Inflammatory macrophage treated with lipopolysaccharide for 4 hours (primary cell): Measurements from ENCODE around the gene C2.
"Not testable (repeated sequence)": the region's sequence is repeated elsewhere in the genome, so short reads cannot be mapped to it uniquely, and the experiment has no call there.

Source experiments
- DNase-seq: peaks from one replicate; pipeline ENCODE4 v3.0.0-alpha.2; 2020

The C2 gene

DNA sequence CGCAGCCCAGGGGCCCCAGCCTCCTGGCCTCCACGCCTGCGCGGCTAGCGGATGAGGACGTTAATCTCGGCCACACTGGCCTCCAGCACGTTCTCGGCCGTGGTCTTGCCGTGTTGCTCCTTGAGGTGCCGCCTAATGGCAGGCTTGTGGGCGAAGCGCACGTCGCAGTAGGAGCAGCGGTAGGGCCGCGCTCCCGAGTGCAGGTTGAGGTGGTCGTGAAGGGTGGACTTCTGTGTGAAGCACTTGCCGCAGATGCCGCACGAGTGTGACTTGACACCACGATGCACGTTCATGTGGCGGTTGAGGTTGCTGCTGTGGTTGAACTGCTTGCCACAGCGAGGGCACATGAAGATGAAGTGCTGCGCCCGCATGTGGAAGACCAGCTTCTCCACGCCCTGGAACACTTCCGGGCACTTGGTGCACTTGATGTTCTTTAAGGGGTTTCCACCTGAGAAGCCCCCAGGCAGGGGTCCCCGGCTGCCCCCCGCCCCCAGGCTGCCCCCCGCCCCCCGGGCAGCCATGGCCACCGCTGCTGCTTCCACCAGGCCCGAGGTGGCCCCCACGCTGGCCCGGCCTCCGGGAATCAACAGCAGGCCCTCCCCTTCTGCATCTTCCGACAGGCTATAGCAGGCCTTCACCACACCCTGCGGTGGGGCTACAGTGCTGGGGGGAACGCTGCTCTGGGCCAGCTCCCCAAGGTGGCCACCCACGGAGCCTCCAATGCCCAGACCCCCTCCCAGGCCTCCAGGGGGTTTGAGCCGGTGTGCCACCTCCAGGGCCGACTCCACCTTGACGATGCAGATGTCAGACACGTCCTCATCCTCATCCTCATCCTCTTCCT is 27.4 kb upstream of the C2 start:
- no peak for DNase-seq

DNA sequence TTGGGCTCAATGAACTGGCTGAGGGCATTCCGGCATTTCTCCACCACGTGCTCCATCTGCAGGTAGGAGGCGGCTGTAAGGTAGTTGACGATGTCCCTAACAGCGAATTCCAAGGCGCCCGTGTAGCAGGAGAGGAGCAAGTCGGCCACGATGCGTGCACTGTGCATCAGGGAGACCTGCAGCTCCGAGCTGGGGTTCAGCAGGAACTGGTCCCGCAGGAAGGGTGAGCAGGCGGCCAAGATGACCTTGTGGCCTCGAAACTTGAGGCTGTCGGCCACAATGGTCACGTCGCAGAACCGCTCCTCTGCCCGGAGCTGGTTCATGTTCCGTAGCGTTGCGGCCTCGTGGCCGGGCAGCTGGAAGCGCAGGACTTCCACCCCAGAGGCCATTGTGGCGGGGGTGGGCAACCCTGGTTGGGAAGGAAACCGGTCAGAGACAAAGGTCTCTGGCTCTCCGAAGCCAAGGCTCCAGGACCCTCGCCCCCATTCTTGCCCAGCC is 26.6 kb upstream of the C2 start:
- no peak for DNase-seq

GRCh38 chr6:31901415-31901952 is 26.0 kb upstream of the C2 start:
- no peak for DNase-seq

GRCh38 chr6:31901953-31902643 is 25.4 kb upstream of the C2 start, which contains the start of gene ZBTB12:
ZBTB12 (minus strand) TSS chr6:31902086; CDS start chr6:31901305, 781 bp downstream.
- peak; percentile 46 for DNase-seq

DNA sequence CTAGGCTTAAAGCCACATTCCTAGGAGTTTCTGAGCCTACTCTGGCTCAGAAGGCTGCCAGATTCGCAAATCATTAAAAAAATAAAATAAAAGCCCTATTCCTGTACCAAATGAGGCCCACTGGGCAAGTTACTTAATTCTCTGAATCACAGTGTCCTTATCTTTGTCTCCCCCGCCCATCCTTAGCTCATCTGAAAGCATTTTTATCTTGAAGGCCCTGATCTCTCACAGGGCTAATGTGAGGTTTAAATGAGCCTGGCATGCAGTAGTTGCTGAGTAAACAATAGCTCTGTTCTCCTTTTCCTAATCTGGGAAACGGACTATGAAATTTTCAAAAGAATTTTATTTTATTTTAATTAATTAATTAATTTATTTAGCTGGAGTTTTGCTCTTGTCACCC is 23.6 kb upstream of the C2 start:
- no peak for DNase-seq

GRCh38 chr6:31905041-31905440 is 22.5 kb upstream of the C2 start:
- no peak for DNase-seq

DNA sequence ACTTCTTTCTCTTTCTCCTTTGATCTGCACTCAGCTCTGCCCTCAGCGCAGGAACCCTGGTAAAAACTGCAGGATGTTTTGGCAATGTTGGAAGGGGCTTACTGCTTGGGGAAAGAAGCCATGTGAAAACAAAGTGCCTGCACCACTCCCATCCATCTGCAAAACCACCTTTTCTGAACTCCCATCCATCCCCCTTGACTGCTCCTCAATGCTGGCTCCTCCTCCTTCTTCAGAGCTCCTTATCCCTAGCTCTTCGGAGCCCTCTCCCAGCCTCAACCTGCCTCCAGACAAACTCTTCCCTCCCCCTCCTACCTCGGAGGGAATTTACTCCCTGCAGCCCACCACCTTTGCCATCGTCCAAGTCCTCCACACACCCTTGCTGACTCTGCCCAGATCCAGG is 21.4 kb upstream of the C2 start:
- DNase-seq, result no peak

DNA sequence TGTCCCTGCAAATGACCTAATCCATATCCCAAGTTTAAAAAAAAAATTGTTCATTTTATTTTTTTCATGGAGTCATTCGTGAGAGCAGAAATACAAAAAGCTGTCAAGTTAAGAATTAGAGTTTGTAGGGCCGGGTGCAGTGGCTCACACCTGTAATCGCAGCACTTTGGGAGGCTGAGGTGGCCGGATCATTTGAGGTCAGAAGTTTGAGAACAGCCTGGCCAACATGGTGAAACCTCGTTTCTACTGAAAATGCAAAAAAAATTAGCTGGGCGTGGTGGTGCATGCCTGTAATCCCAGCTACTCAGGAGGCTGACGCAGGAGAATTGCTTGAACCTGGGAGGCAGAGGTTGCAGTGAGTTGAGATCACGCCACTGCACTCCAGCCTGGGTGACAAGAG is 20.8 kb upstream of the C2 start:
- DNase-seq, result not testable (repeated sequence)

DNA sequence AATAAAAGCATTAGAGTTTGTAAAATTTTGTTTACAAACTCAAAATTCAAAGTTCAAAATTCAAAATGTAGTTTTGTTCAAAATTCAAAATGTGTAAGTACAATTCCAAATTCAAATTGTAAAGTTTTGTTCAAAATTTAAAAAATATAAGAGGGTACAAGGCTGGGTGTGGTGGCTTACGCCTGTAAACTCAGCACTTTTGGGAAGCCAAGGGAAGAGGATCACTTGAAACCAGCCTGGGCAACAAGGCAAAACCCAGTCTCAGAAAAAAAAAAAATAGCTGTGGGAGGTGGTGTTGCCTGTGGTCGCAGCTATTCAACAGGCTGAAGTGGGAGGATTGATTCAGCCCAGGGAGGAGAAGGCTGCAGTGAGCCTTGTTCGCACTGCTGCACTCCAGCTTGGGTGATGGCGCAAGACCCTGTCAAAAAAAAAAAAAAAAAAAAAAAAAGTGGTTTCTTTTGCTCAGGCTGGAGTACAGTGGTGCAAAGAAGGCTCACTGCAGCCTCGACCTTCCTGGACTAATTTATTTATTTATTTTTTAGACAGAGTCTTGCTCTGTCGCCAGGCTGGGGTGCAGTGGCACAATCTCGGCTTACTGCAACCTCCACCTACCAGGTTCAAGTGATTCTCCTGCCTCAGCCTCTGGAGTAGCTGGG is 20.2 kb upstream of the C2 start:
- DNase-seq, result peak; percentile 91

GRCh38 chr6:31908255-31908654 is 19.3 kb upstream of the C2 start:
- not testable (repeated sequence) for DNase-seq

DNA sequence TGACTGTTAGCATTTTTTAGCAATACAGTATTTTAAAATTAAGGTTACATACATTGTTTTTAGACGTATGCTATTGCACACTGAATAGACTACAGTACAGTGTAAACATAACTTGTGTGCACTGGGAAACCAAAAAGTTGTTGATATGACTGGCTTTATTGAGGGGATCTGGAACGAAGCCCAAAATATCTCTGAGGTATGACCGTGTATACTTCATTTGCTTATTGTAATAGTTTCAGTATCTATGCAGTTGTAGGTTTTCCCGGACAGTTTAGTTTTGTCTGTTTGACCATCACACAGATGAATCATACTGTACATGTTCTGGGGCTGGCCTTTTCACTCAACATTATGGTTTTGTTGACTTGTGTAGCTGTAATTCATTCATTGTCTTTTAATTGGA is 18.7 kb upstream of the C2 start:
- peak; percentile 87 for DNase-seq

GRCh38 chr6:31909298-31909697 is 18.2 kb upstream of the C2 start:
- DNase-seq, result not testable (repeated sequence)

DNA sequence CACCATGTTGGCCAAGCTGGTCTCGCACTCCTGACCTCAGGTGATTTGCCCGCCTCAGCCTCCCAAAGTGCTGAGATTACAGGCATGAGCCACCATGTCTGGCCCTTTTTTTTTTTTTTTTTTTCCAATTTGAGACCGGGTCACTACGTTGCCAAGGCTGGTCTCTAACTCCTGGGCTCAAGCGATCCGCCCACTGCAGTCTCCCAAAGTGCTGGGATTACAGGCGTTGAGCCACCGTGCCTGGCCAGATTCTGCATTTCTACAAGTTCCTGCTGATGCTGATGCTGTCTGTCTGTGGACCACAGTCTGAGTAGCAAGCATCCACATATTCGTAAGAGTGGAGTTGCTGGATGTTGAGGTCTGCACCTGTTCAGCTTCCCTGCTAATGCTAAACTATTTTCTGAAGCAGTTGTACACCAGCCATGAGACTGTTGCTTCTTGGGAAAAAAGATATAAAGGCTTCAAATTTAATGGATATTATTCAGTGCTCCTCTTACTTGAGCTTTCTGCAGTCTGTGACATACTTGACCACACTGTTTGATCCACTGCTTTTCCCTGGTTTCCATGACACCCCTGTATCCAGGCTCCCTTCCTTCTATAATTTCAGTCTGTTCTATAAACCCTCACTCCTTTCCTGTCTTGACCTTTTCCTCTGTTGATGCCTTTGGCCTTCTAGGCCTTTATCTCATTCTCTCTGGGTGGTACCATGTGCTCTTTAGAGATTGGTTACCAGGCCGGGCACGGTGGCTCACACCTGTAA is 15.5 kb upstream of the C2 start:
- no peak for DNase-seq

- DNase-seq, result no peak
Measured at GRCh38 chr6:31915351-31915750, 12.2 kb upstream of the C2 start.

GRCh38 chr6:31915756-31916155 is 11.8 kb upstream of the C2 start:
- no peak for DNase-seq

- peak; percentile 48 for DNase-seq
Measured at GRCh38 chr6:31918069-31918720, 9.3 kb upstream of the C2 start.

DNA sequence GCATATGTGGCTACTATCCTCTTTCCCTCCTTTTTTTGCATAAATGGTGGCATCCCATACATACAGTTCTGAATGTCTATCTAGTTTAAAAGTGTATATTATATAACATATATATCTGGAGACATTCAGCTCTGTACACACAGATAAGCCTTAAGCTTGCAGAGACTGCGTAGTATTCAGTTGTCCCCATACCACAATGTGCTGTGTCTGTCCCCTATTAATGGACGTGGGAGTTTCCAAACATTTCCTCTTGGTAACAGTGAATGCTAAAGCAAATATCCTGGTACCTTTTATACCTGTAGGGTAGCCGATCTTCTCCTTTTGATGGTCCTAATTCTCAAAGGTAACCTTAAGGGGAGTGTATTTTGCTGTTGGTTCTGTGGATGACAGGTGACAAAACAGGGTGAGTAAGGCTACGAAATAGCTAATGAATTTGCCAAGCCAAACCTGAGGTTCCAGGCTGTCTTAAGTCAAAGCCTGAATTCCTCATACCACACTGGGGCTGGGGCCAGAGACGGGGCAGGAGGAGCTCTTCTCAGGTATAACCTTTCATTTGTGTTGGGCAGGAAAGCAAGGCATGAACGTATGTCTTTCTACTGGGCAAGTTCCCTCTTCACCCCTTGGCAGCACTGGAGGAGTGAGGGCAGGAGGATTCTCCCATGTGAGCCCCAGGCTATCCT is 7.8 kb upstream of the C2 start:
- no peak for DNase-seq

GRCh38 chr6:31920811-31921210 is 6.7 kb upstream of the C2 start:
- peak; percentile 90 for DNase-seq

DNA sequence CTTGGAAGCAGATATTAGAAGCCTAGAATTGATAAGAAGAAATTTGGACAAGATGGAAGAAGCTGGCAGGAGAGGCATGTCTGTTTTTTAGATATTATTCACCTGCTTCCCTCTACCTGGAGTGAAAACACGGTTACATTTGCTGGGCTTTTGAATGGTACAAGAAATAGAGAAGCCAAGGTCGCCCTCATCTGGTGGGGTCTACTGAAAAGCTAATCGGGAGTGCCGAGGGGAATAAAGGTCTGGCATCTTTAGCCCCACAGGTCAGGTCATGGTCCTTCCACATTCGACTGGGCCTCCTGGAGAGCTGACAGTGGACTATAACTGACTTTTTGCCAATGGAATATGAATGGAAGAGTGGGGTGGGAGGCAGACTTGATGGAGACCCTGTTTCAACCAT is 4.6 kb upstream of the C2 start:
- DNase-seq, result no peak

DNA sequence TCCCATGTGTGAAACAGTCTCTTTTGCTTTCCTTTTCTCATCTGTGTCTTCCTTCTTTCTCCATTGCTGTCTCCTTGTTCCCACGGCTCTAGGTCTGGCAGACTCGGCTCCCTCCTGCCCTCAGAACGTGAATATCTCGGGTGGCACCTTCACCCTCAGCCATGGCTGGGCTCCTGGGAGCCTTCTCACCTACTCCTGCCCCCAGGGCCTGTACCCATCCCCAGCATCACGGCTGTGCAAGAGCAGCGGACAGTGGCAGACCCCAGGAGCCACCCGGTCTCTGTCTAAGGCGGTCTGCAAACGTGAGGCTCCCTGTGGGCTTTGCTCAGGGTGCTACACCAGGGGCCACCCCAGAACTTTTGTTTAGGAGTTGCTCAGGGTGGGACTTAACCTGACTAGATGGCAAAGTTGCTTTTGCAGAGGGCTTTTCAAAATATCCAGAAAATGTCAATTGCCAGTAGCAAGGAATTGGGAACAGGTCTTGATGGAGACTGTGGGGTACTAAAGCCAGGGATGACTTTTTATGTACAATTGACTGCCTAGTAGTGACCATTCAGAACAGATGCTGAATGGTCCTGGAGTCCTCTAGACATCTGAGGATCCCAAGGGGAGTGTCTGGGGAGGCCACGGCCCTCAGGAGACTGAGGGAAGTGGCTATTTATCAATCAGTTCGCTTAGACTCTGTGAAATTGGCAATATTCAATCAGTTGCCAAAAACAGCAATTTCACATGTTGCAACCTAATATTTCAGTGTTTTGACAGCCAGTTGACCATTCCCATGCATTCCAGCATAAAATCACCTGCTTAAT is 550 bp downstream of the C2 start:
- DNase-seq, result no peak

DNA sequence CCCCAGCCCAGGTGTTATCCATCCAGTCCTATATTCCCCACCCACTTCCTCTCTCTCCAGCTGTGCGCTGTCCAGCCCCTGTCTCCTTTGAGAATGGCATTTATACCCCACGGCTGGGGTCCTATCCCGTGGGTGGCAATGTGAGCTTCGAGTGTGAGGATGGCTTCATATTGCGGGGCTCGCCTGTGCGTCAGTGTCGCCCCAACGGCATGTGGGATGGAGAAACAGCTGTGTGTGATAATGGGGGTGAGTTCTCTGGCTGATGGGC is 1.1 kb downstream of the C2 start:
- no peak for DNase-seq
